Mucosa of descending colon (tissue), 3 donors: ENCODE results near the gene PPP1R16B. TPM values are rescaled to one million over a fixed set of nuclear protein-coding genes. Genes with fewer than 3 reads are reported as not detected.
"Not testable (repeated sequence)": the region's sequence is repeated elsewhere in the genome, so short reads cannot be mapped to it uniquely, and the experiment has no call there.

Experiments used
- ATAC-seq: fragments of 200-7000 bp; cut with Tn5 transposase; one replicate; pipeline ENCODE4 v1.9.1; 2020; ENCODE audit warnings: mild to moderate bottlenecking, moderate library complexity
- DNase-seq, 3 donors: peaks; one replicate each; pipeline ENCODE4 v3.0.0-alpha.2; 2020
- H3K36me3 ChIP-seq: fragments of 200-600 bp; one replicate; pipeline ENCODE4 v1.8.0; 2021; ENCODE audit warnings: low read depth, mild to moderate bottlenecking
- H3K4me1 ChIP-seq: fragments of 200-600 bp; one replicate; pipeline ENCODE4 v1.8.0; 2021; ENCODE audit warnings: low read depth, mild to moderate bottlenecking
- H3K4me3 ChIP-seq: fragments of 200-600 bp; one replicate; pipeline ENCODE4 v1.8.0; 2021; ENCODE audit warnings: mild to moderate bottlenecking
- H3K9me3 ChIP-seq: fragments of 200-600 bp; one replicate; pipeline ENCODE4 v1.8.0; 2021; ENCODE audit warnings: mild to moderate bottlenecking
- CTCF ChIP-seq: fragments of 200-600 bp; IDR thresholded peaks from one replicate; pipeline ENCODE4 v1.8.0; 2022; ENCODE audit warnings: antibody characterized with exemption, mild to moderate bottlenecking
- intact Hi-C, 2 donors: fragments of 100-400 bp; cut with DNase I in 1 of 2; cut with micrococcal nuclease in 1 of 2; formaldehyde crosslinking; loops; one replicate each; pipeline versions ENCODE4 v1.11.0 to v1.11.1; 2022; cut with DNase I, micrococcal nuclease
- total RNA-seq, 3 donors: library from RNA; stranded (reverse); fragmentation: NEBNext Ultra II Directional in 2 of 3; extraction: Animal tissue kit (Norgen Biotek cat#: 25700) in 2 of 3; gene quantifications; one replicate each; pipeline versions ENCODE4 v1.2.1 to v1.2.4, GENCODE V29; 2021 to 2023
- donor health status: DM: no; HTN: no; CAD: no; lungs with moderate emphysema.
- donor health status: DM: no; HTN: no; CAD: no.
- donor health status: DM: no; HTN: yes; CAD: no.

The PPP1R16B gene
- total RNA-seq, 3 donors from 2014 or later: 4.4 to 5.6 (median 4.4) TPM

- Histone ChIP-seq H3K36me3 (no peaks in the 10 kb centered on the region), H3K9me3 (no peaks in the 10 kb centered on the region), H3K4me3 (no peak overlapping the region), H3K4me1 (no peaks in the 10 kb centered on the region)
- intact Hi-C loops: no loop called here
- ATAC-seq (peak; percentile 62), DNase-seq (no peak)
- no peak for TF ChIP-seq CTCF
Measured at GRCh38 chr20:38953630-38954340, 148.3 kb downstream of the PPP1R16B start.

GRCh38 chr20:38957235-38957876 lies 151.9 kb downstream of the PPP1R16B start:
- Histone ChIP-seq H3K4me1 (no peaks in the 10 kb centered on the region), H3K4me3 (no peak overlapping the region), H3K36me3 (no peaks in the 10 kb centered on the region), H3K9me3 (no peaks in the 10 kb centered on the region)
- ATAC-seq (no peak), DNase-seq (no peak)
- intact Hi-C loops: no loop called here
- TF ChIP-seq CTCF: no peak

GRCh38 chr20:38957915-38958485 lies 152.5 kb downstream of the PPP1R16B start:
- H3K36me3 ChIP-seq: no peaks in the 10 kb centered on the region
- peaks cover 4% of the 10 kb centered on the region for H3K4me1 ChIP-seq
- no peak overlapping the region for H3K4me3 ChIP-seq
- no peak for TF ChIP-seq CTCF
- DNase-seq (no peak), ATAC-seq (no peak)
- H3K9me3 ChIP-seq: no peaks in the 10 kb centered on the region
- intact Hi-C loops: no loop called here

GRCh38 chr20:38960187-38960687 lies 154.7 kb downstream of the PPP1R16B start:
- H3K36me3 ChIP-seq, intact Hi-C loops, H3K4me1 ChIP-seq, ATAC-seq, H3K9me3 ChIP-seq, DNase-seq, H3K4me3 ChIP-seq: not testable (repeated sequence)

- H3K36me3 ChIP-seq: no peaks in the 10 kb centered on the region
- peak in 1 of 3 donors; percentile 31 for DNase-seq
- intact Hi-C loops: no loop called here
- peaks cover 12% of the 10 kb centered on the region for H3K4me1 ChIP-seq
- no peaks in the 10 kb centered on the region for H3K9me3 ChIP-seq
- peak overlapping the region; percentile 91 for H3K4me3 ChIP-seq
- no peak for ATAC-seq
- no peak for TF ChIP-seq CTCF
Measured at GRCh38 chr20:38961530-38962043, 156.1 kb downstream of the PPP1R16B start.
